Calu3 (cell line): ENCODE results near the gene TSPAN4. TPM values are rescaled to one million over a fixed set of nuclear protein-coding genes. Genes with fewer than 3 reads are reported as not detected.

Source experiments
- BruUV-seq: library from RNA; stranded (reverse); fragments of 400-500 nt; replicated peaks from 2 replicates; lab custom pipeline; 2021; lab: Mats Ljungman, UMichigan
- CTCF ChIA-PET: fragments of 300-600 bp; sonication (Branson Sonifier 250); formaldehyde crosslinking; loops from one replicate; lab custom pipeline; 2022; ENCODE audit warnings: antibody characterized with exemption; lab: Charles Lee
- DNase-seq: peaks from one replicate; pipeline ENCODE4 v3.0.0; 2022
- H3K27ac Mint-ChIP-seq: one replicate; pipeline ENCODE4 v1.8.0; 2022; ENCODE audit warnings: mixed read lengths; ENCODE audit not compliant: unreplicated experiment
- H3K27me3 Mint-ChIP-seq: one replicate; pipeline ENCODE4 v1.8.0; 2022; ENCODE audit warnings: mixed read lengths; ENCODE audit not compliant: unreplicated experiment
- H3K36me3 Mint-ChIP-seq: one replicate; pipeline ENCODE4 v1.8.0; 2022; ENCODE audit warnings: mild to moderate bottlenecking, moderate library complexity, mixed read lengths; ENCODE audit not compliant: insufficient read depth, unreplicated experiment
- H3K4me1 Mint-ChIP-seq: one replicate; pipeline ENCODE4 v1.8.0; 2022; ENCODE audit warnings: mild to moderate bottlenecking, low read depth, mixed read lengths; ENCODE audit not compliant: unreplicated experiment
- H3K4me3 Mint-ChIP-seq: one replicate; pipeline ENCODE4 v1.8.0; 2022; ENCODE audit warnings: mild to moderate bottlenecking, low read depth, moderate library complexity, mixed read lengths; ENCODE audit not compliant: unreplicated experiment
- H3K9me3 Mint-ChIP-seq: one replicate; pipeline ENCODE4 v1.8.0; 2022; ENCODE audit warnings: low read depth, mixed read lengths; ENCODE audit not compliant: unreplicated experiment
- intact Hi-C: fragments of 100-400 bp; cut with micrococcal nuclease; formaldehyde crosslinking; loops from one replicate; pipeline ENCODE4 v1.10.0; 2022; ENCODE audit not compliant: unreplicated experiment
- total RNA-seq: library from RNA; stranded (reverse); gene quantifications from 2 replicates; pipeline ENCODE4 v1.2.3, GENCODE V29; 2022
- TF ChIP-seq, protein P1 (sequence below): fragments of 200-600 bp; IDR thresholded peaks from one replicate; pipeline ENCODE4 v1.8.0; 2022; ENCODE audit warnings: antibody characterized with exemption; ENCODE audit not compliant: unreplicated experiment

The TSPAN4 gene
- total RNA-seq, 1 experiment from 2014 or later = 36.3 TPM

DNA sequence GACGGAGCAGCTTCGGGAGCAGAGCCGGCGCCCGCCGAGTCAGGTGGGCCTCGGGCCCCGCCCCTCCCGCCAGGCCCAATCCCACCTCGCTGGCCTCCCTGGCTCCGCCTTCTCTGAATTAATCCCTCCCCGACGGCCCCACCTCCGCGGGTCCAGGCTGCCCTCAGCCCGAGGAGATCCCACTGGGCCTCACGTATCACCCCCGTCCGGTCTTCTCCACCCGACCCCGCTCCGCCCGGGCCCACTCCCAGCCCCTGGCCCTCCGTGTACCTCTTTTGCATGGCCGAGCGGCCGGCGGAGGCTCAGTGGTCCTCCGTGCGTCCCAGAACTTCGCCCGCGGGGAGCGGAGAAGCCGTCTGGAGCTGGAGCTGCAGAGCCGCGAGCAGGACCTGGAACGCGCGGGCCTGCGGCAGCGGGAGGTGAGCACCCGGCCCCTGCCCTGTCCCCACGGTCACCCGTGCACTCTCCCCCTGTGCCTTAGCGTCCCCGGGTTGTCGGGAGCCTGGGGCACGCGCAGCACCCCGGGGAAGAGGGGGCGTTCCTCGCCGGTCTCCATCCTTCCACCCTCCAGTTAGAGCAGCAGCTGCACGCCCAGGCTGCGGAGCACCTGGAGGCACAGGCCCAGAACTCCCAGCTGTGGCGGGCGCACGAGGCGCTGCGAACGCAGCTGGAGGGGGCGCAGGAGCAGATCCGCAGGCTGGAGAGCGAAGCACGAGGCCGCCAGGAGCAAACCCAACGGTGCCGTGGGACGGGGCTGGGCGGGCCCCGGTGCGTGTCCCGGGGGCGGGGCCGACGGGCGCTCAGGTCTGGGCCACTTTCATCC is 12.1 kb upstream of the TSPAN4 start:
- Mint-ChIP-seq H3K36me3 (peaks cover 87% of the 10 kb centered on the region), H3K9me3 (no peaks in the 10 kb centered on the region), H3K4me1 (peaks cover 36% of the 10 kb centered on the region), H3K27me3 (no peaks in the 10 kb centered on the region), H3K27ac (peak overlapping the region; percentile 56), H3K4me3 (peak overlapping the region; percentile 78)
- TF ChIP-seq, protein P1, sequence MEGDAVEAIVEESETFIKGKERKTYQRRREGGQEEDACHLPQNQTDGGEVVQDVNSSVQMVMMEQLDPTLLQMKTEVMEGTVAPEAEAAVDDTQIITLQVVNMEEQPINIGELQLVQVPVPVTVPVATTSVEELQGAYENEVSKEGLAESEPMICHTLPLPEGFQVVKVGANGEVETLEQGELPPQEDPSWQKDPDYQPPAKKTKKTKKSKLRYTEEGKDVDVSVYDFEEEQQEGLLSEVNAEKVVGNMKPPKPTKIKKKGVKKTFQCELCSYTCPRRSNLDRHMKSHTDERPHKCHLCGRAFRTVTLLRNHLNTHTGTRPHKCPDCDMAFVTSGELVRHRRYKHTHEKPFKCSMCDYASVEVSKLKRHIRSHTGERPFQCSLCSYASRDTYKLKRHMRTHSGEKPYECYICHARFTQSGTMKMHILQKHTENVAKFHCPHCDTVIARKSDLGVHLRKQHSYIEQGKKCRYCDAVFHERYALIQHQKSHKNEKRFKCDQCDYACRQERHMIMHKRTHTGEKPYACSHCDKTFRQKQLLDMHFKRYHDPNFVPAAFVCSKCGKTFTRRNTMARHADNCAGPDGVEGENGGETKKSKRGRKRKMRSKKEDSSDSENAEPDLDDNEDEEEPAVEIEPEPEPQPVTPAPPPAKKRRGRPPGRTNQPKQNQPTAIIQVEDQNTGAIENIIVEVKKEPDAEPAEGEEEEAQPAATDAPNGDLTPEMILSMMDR = no peak
- DNase-seq = peak; percentile 85
- intact Hi-C loops = no loop called here
- no TSS peak for BruUV-seq
- CTCF ChIA-PET = interaction anchor here (0.6 kb wide), 1 partner anchor 323 kb away, joined by 3 read pairs; no protein-coding TSS in a partner anchor

DNA sequence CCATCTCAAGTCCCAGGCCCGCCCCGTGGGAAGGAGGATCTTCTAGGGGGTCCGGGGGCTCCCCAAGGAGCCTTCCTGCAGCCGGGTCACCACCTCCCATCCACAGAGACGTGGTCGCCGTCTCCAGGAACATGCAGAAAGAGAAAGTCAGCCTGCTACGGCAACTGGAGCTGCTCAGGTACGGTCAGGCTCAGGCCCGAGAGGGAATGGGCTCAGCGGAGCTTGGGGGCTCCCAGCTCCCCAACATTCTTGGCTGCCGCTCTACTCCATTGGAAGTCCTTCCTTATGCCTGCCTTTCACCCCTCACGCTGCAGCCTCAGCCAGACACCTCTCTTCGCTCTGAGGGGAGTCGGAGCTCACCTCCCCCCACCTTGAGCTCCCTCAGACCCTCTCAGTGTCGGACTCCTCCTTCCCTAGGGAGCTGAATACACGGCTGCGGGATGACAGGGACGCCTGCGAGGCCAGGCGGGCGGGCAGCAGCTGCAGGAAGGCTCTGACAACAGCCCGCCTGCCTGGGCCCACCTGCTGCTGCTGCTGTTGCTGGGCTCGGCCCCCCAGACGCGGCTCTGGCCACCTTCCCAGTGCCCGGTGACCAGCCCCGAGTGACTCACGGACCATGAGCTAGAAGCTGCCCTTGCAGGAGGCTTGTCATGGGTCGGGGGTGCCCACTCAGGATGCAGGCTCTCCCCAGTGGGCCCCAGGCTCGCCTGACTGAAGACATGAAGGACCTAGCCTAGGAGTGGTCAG is 11.4 kb upstream of the TSPAN4 start:
- TF ChIP-seq, protein P1 = no peak
- no peaks in the 10 kb centered on the region for H3K27me3 Mint-ChIP-seq
- H3K9me3 Mint-ChIP-seq = no peaks in the 10 kb centered on the region
- CTCF ChIA-PET = interaction anchor here (1.1 kb wide), 1 partner anchor 12 kb away, joined by 5 read pairs; the partner anchor contains the start of gene PNPLA2
- H3K36me3 Mint-ChIP-seq = peaks cover 91% of the 10 kb centered on the region
- H3K27ac Mint-ChIP-seq = peak overlapping the region; percentile 1
- H3K4me3 Mint-ChIP-seq = peak overlapping the region; percentile 78
- H3K4me1 Mint-ChIP-seq = peaks cover 34% of the 10 kb centered on the region
- no peak for DNase-seq
- intact Hi-C loops = no loop called here
- no TSS peak for BruUV-seq

DNA sequence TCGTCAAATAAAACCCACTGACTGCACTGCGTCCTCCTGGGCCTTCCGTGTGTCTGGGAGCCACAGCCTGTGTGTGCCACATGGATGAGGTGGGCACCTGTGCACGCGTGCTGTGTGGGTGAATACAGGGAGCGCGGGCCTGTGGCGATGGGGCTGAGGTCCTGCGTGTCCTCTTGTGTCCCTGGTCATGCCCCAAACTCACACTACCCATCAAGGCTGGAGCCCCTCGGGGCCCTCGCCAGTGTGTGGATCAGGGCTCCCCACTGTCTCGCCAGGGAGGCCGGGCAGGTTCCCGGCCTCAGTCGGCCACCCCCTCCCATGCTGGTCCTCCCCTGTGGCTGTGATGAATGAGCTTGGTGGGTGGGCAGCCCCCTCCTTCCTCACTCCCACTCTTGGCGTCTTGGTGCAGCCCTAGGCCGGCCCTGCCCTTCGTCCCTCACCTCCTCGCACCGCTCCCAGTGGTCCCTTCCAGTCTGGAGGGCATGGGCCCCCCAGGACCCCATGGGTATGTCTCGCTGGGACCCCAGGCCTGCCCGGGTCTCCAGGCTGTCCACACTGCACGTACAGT is 10.6 kb upstream of the TSPAN4 start:
- H3K36me3 Mint-ChIP-seq = peaks cover 93% of the 10 kb centered on the region
- intact Hi-C loops = no loop called here

More for the DNA sequence above, 10.6 kb upstream of the TSPAN4 start:
- TF ChIP-seq, protein P1 = no peak
- Mint-ChIP-seq H3K9me3 (no peaks in the 10 kb centered on the region), H3K4me3 (peak overlapping the region; percentile 78), H3K4me1 (peaks cover 34% of the 10 kb centered on the region), H3K27me3 (no peaks in the 10 kb centered on the region), H3K27ac (peak overlapping the region; percentile 1)
- CTCF ChIA-PET = interaction anchor here (0.5 to 1.1 kb wide), 2 partner anchors 13 to 277 kb away, joined by 4 to 5 read pairs; partner anchors contain the start of gene PNPLA2
- no peak for DNase-seq
- no TSS peak for BruUV-seq
